Effector memory CD4-positive, alpha-beta T cell (primary cell): ENCODE measurements around the gene RPL31.
"Not testable (repeated sequence)": the region's sequence is repeated elsewhere in the genome, so short reads cannot be mapped to it uniquely, and the experiment has no call there.

Source experiments
- DNase-seq, 3 donors: peaks; one replicate each; pipeline ENCODE4 v3.0.0-alpha.2; 2020
- H3K27ac ChIP-seq: 2 replicates; pipeline ENCODE4 v1.7.0; 2013; ENCODE audit warnings: mild to moderate bottlenecking, low read length, moderate library complexity; ENCODE audit not compliant: insufficient read depth, poor library complexity, severe bottlenecking
- H3K27me3 ChIP-seq: replicated peaks from 2 replicates; pipeline ENCODE4 v1.7.0; 2013; ENCODE audit warnings: mild to moderate bottlenecking, low read length; ENCODE audit not compliant: insufficient read depth, control insufficient read depth, poor library complexity, severe bottlenecking
- H3K36me3 ChIP-seq: 2 replicates; pipeline ENCODE4 v1.7.0; 2013; ENCODE audit warnings: mild to moderate bottlenecking, low read length, moderate library complexity; ENCODE audit not compliant: control insufficient read depth, insufficient read depth
- H3K4me1 ChIP-seq: 2 replicates; pipeline ENCODE4 v1.7.0; 2013; ENCODE audit warnings: low read length, mild to moderate bottlenecking; ENCODE audit not compliant: control insufficient read depth, insufficient read depth, poor library complexity, severe bottlenecking
- H3K4me3 ChIP-seq: 2 replicates; pipeline ENCODE4 v1.7.0; 2013; ENCODE audit warnings: low read length, low read depth, mild to moderate bottlenecking; ENCODE audit not compliant: insufficient read depth, poor library complexity, severe bottlenecking
- H3K9me3 ChIP-seq: 2 replicates; pipeline ENCODE4 v1.7.0; 2013; ENCODE audit warnings: mild to moderate bottlenecking, low read length, moderate library complexity; ENCODE audit not compliant: control insufficient read depth

RPL31 gene

GRCh38 chr2:101038455-101039255 lies 36.6 kb downstream of the RPL31 start:
- H3K36me3 ChIP-seq = no peaks in the 10 kb centered on the region

GRCh38 chr2:101040072-101040471 lies 38.0 kb downstream of the RPL31 start:
- no peak overlapping the region for H3K27ac ChIP-seq
- no peaks in the 10 kb centered on the region for H3K4me1 ChIP-seq
- no peaks in the 10 kb centered on the region for H3K36me3 ChIP-seq
- no peak overlapping the region for H3K4me3 ChIP-seq
- H3K27me3 ChIP-seq = no peaks in the 10 kb centered on the region
- no peak for DNase-seq
- no peaks in the 10 kb centered on the region for H3K9me3 ChIP-seq

More at GRCh38 chr2:101038455-101039255, 36.6 kb downstream of the RPL31 start:
- Histone ChIP-seq H3K27me3 (no peaks in the 10 kb centered on the region), H3K27ac (no peak overlapping the region), H3K4me3 (no peak overlapping the region), H3K4me1 (no peaks in the 10 kb centered on the region), H3K9me3 (no peaks in the 10 kb centered on the region)
- no peak for DNase-seq

- Histone ChIP-seq H3K4me1 (no peaks in the 10 kb centered on the region), H3K9me3 (no peaks in the 10 kb centered on the region)
- DNase-seq = no peak
Observed at GRCh38 chr2:101040761-101041160, 38.7 kb downstream of the RPL31 start.

GRCh38 chr2:101041413-101041812 lies 39.3 kb downstream of the RPL31 start:
- no peaks in the 10 kb centered on the region for H3K27me3 ChIP-seq
- no peaks in the 10 kb centered on the region for H3K36me3 ChIP-seq
- no peak overlapping the region for H3K4me3 ChIP-seq
- H3K4me1 ChIP-seq = no peaks in the 10 kb centered on the region
- no peak overlapping the region for H3K27ac ChIP-seq
- H3K9me3 ChIP-seq = no peaks in the 10 kb centered on the region
- no peak for DNase-seq

More at GRCh38 chr2:101040761-101041160, 38.7 kb downstream of the RPL31 start:
- H3K36me3 ChIP-seq = no peaks in the 10 kb centered on the region
- H3K27ac ChIP-seq = no peak overlapping the region
- H3K4me3 ChIP-seq = no peak overlapping the region
- no peaks in the 10 kb centered on the region for H3K27me3 ChIP-seq

GRCh38 chr2:101045330-101045729 lies 43.2 kb downstream of the RPL31 start:
- Histone ChIP-seq H3K4me1 (no peaks in the 10 kb centered on the region), H3K27ac (no peak overlapping the region), H3K9me3 (no peaks in the 10 kb centered on the region), H3K27me3 (no peaks in the 10 kb centered on the region), H3K36me3 (no peaks in the 10 kb centered on the region), H3K4me3 (no peak overlapping the region)
- DNase-seq = no peak

GRCh38 chr2:101047075-101047766 lies 45.1 kb downstream of the RPL31 start:
- Histone ChIP-seq H3K4me3 (no peak overlapping the region), H3K4me1 (no peaks in the 10 kb centered on the region), H3K9me3 (no peaks in the 10 kb centered on the region), H3K27ac (no peak overlapping the region), H3K36me3 (no peaks in the 10 kb centered on the region), H3K27me3 (no peaks in the 10 kb centered on the region)
- no peak for DNase-seq

- DNase-seq = no peak
- Histone ChIP-seq H3K4me3 (no peak overlapping the region), H3K27me3 (no peaks in the 10 kb centered on the region), H3K4me1 (no peaks in the 10 kb centered on the region), H3K9me3 (no peaks in the 10 kb centered on the region), H3K27ac (no peak overlapping the region), H3K36me3 (no peaks in the 10 kb centered on the region)
Observed at GRCh38 chr2:101047774-101048173, 45.7 kb downstream of the RPL31 start.

- no peaks in the 10 kb centered on the region for H3K4me1 ChIP-seq
- no peak overlapping the region for H3K4me3 ChIP-seq
- H3K9me3 ChIP-seq = no peaks in the 10 kb centered on the region
- no peak overlapping the region for H3K27ac ChIP-seq
- no peak for DNase-seq
- no peaks in the 10 kb centered on the region for H3K36me3 ChIP-seq
- no peaks in the 10 kb centered on the region for H3K27me3 ChIP-seq
Observed at GRCh38 chr2:101048756-101049155, 46.7 kb downstream of the RPL31 start.

GRCh38 chr2:101050886-101051285 lies 48.8 kb downstream of the RPL31 start:
- not testable (repeated sequence) for H3K36me3 ChIP-seq

GRCh38 chr2:101052147-101052546 lies 50.1 kb downstream of the RPL31 start:
- DNase-seq = no peak
- H3K27me3 ChIP-seq = no peaks in the 10 kb centered on the region
- H3K9me3 ChIP-seq = no peaks in the 10 kb centered on the region
- H3K27ac ChIP-seq = no peak overlapping the region
- no peaks in the 10 kb centered on the region for H3K36me3 ChIP-seq
- H3K4me1 ChIP-seq = no peaks in the 10 kb centered on the region
- no peak overlapping the region for H3K4me3 ChIP-seq

More at GRCh38 chr2:101050886-101051285, 48.8 kb downstream of the RPL31 start:
- not testable (repeated sequence) for H3K27me3 ChIP-seq, H3K4me1 ChIP-seq, H3K27ac ChIP-seq, DNase-seq, H3K4me3 ChIP-seq, H3K9me3 ChIP-seq
